ENCODE measurements around the gene SPATA16.
"Not testable (repeated sequence)": the region's sequence is repeated elsewhere in the genome, so short reads cannot be mapped to it uniquely, and the experiment has no call there.

The SPATA16 gene

DNA sequence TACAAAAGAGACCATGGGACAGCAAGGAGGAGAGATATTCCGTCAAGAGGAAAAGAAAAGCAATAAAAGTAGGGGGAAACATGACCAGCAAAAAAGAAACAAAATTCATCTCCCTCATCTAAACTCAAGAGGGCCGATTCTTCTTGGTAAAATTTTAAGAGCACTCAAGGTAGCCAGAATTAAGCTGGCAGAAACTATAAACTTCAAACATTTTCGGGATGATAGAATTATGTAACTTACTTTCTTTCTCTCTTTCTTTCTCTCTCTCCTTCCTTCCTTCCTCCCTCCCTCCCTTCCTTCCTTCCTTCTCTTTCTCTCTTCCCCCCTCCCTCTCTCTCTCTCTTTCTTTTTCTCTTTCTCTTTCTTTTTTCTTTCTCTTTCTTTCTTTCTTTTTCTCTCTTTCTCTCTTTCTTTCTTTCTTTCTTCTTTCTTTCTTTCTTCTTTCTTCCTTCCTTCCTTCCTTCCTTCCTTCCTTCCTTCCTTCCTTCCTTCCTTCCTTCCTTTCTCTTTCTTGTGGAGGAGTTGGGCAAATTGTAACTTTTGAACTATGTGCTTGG, 180.3 kb downstream of the SPATA16 start:
- not testable (repeated sequence) for DNase-seq (ENCODE audit: insufficient read length, low spot score); FAIRE-seq

- DNase-seq (ENCODE audit: insufficient read length, low spot score) (no peak), FAIRE-seq (no peak)
Measured at GRCh38 chr3:172958565-172958964, 182.5 kb downstream of the SPATA16 start.

GRCh38 chr3:172953571-172953970, 187.5 kb downstream of the SPATA16 start:
- DNase-seq (ENCODE audit: insufficient read length, low spot score) (no peak), FAIRE-seq (no peak)

DNA sequence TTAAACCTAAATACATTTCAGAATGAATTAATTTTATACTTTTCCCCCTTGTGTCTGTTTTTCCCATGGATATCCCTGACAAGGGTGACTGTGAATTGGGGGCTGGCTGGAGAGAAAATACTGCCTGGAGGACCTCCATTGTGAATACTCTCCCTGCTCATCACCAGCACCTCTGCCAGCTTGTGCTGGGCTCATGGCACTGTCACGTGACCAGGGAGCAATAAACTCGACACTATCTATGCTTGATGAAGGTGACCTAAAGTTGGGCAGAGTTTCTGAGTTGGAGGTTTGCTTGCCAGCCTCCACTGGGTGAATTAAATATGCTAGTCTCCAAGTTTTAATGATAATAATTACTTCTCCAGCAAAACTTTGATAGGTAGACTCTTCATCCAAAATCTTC, 189.5 kb downstream of the SPATA16 start:
- FAIRE-seq (no peak), DNase-seq (ENCODE audit: insufficient read length, low spot score) (no peak)

GRCh38 chr3:172946061-172946460, 195.0 kb downstream of the SPATA16 start:
- FAIRE-seq = no peak
- DNase-seq (ENCODE audit: insufficient read length, low spot score) = no peak

DNA sequence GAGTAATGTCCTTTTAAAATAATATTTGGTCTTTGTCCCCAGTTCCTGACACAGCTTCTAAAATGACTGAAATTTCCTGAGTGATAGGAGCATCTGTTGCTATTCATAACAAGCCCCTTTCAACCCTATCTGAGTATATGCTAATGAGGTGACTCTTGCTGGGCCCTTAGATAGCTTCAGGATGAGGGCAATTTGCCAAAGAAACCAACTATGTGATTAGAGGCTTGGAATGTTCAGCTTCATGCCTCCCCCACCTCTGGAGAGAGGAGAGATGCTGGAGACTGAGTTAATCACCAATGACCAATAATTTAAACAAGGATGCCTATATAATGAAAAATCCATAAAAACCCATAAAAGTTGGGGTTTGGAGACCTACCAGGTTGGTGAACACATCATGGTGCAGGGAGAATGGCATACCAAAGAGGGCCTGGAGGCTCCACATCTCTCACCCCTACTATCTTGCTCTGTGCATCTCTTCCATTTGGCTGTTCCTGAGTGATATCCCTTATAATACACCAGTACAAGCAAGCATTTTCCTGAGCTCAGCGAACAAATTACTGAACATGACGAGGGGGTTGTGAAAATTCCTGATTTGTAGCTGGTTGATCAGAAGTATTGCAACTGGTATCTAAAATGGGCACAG, 201.3 kb downstream of the SPATA16 start:
- FAIRE-seq = no peak
- no peak for DNase-seq (ENCODE audit: insufficient read length, low spot score)

GRCh38 chr3:172938788-172939187, 202.2 kb downstream of the SPATA16 start:
- DNase-seq (ENCODE audit: insufficient read length, low spot score) (no peak), FAIRE-seq (no peak)

- FAIRE-seq (no peak), DNase-seq (ENCODE audit: insufficient read length, low spot score) (no peak)
Measured at GRCh38 chr3:172931746-172932285, 209.2 kb downstream of the SPATA16 start.

DNA sequence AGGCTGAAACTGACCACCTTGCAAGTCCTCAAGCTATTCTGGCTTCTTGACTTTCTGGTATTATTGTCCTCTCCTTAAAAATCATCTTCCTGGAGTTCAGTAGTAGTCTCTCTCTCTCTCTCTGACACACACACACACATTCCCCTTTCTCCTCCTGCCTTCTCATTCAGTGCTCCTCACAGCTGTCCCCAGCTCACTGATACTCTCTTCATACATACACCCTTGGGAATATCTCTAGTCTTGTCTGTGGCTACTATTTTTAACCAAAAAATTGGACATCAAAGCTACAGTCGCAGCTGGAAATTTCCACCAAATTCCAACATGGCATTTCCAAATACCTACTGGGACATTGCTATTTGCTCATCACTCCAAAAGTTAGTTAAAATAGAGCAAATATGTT, 211.6 kb downstream of the SPATA16 start:
- DNase-seq (ENCODE audit: insufficient read length, low spot score) (no peak), FAIRE-seq (no peak)

DNA sequence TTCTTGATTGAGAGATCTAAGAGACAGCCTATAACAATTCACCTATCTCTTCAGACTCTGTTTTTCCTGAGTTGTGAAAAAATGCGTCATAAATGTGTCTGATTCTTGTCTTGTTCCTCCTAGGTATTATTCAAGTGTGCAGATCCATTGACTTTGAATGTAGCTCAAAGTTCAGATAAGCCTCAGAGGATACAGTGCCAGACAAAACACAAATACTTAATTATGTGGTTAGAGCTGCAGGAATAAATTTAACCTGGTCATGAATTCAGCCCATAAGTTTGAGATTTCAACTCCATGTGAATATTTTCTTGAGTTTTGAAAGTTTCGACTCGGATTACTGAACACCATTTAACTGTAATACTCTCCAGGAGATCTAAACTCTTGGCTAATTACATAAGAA, 216.5 kb downstream of the SPATA16 start:
- FAIRE-seq = no peak
- DNase-seq (ENCODE audit: insufficient read length, low spot score) = no peak

DNA sequence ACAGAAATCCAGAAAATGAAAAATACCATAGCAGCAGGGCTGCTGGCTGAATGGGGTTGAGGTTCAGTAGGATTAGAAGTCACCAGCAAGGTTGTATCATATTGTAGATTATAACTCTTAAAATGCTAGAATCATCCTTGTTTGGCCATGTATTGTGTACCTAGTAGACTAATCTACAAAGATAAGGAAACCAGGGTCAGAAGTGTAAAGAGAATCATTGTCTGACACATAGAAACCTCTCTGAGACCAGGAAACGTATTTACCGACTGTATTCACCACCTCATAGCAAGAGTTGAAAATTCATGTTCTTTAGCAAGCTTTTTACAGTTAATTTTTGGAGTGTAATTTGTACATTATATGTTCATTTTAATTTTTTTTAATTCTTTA, 221.7 kb downstream of the SPATA16 start:
- FAIRE-seq = no peak
- DNase-seq (ENCODE audit: insufficient read length, low spot score) = no peak

- FAIRE-seq = no peak
Measured at GRCh38 chr3:172918568-172919296, 222.3 kb downstream of the SPATA16 start.

GRCh38 chr3:172918165-172918564, 222.9 kb downstream of the SPATA16 start:
- DNase-seq (ENCODE audit: insufficient read length, low spot score) (no peak), FAIRE-seq (no peak)

More at GRCh38 chr3:172918568-172919296, 222.3 kb downstream of the SPATA16 start:
- DNase-seq (ENCODE audit: insufficient read length, low spot score) = no peak

DNA sequence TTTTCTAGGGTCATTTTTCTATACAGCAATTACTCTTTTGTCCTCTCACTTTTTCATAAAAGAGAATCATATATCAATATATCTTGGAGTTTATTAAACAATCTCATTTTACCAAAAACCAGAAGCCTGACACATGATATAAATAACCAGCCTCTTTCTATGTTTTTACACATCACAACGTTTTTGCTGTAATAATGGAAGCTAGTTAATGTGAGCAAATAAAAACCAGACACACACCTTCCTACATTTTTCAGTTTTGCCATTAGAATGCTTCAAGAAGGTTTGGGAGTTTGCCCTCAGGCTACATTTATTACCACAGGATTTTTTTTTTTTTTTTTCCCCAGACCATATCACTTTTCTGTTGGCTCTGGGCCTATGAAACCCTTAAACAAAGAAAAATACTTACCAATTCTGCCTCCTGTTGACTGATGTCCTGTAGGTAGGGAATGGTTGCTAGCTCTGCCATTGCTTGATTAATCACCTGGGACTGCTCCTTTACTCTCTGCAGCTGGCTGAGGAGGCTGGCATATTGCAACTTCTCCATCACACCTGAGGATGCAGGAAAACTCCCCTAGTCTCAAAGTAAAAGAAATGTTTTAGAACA, 225.0 kb downstream of the SPATA16 start:
- FAIRE-seq = no peak
- DNase-seq (ENCODE audit: insufficient read length, low spot score) = no peak

DNA sequence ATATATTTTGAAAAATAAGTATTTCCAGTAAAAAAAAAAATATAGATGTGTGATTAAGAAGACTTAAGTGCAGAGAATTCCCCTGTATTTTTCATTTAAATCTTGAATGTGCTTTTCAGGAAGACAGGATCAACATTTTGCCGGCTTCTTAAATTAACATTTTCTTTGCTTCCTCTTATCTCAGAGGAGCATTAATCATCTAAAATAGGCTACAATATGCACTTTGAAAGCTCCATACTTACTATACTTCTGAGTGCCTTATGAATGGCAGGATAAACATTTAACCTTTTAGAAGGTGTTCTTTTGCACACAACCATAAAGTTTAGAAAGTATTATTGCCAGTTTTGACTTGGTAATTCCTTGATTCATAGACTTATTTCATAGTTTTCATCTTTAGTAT, 226.2 kb downstream of the SPATA16 start:
- DNase-seq (ENCODE audit: insufficient read length, low spot score) (no peak), FAIRE-seq (no peak)

DNA sequence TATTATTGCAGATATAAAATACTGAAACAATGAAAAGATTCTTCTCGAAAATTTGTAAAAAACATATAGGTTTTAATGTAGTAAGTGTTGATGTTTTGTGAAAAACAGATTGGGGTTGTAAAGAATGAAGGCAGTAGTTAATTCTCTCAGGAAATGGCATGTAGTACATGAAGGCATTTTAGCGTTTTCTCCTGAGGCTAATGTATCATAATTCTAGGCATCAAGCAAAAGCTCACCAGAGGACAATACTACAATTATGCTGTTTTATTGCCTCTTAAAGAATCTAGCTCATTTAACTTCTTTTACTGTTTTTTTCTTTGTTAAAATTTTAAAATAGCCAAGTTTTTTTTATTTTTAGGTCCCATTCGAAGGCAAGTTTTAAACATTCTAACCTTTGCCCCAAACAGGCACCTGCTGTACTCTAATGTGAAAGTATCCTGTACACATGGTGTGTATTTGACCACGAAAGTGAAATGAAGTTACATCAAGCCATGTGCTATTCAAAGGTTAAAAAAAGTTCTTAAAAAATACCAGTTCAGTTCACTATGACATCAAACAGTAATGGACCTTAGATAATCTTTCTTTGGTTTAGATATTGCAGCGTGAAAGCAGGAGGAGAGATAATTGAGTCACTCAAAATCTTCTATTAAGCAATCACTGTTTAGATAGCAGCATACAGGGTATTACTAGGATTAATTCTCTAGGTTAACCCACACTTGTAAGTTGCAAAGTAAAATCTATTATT, 227.0 kb downstream of the SPATA16 start:
- DNase-seq (ENCODE audit: insufficient read length, low spot score) (no peak), FAIRE-seq (no peak)

- no peak for FAIRE-seq
Measured at GRCh38 chr3:172911142-172911541, 229.9 kb downstream of the SPATA16 start.

GRCh38 chr3:172908771-172909270, 232.2 kb downstream of the SPATA16 start:
- DNase-seq (ENCODE audit: insufficient read length, low spot score) (no peak), FAIRE-seq (no peak)

More at GRCh38 chr3:172911142-172911541, 229.9 kb downstream of the SPATA16 start:
- no peak for DNase-seq (ENCODE audit: insufficient read length, low spot score)

- FAIRE-seq (no peak), DNase-seq (ENCODE audit: insufficient read length, low spot score) (no peak)
Measured at GRCh38 chr3:172905451-172905850, 235.6 kb downstream of the SPATA16 start.

- FAIRE-seq (no peak), DNase-seq (ENCODE audit: insufficient read length, low spot score) (no peak)
Measured at GRCh38 chr3:172904711-172905373, 236.2 kb downstream of the SPATA16 start.
